Karpas-422 (cell line): ENCODE data around the gene ZC2HC1C. TPM values are rescaled to one million over a fixed set of nuclear protein-coding genes. Genes with fewer than 3 reads are reported as not detected.

ENCODE experiments used
- DNase-seq: peaks from one replicate; pipeline ENCODE4 v3.0.0-alpha.2; 2015
- H2AFZ ChIP-seq: fragments of 200-600 bp; sonication (generic); 2 replicates; pipeline ENCODE4 v1.6.1; 2014; ENCODE audit warnings: antibody characterized with exemption, low read length, mixed read lengths
- H3K27ac ChIP-seq: fragments of 200-600 bp; sonication (generic); 2 replicates; pipeline ENCODE4 v1.5.1; 2014; ENCODE audit warnings: mild to moderate bottlenecking, low read length, moderate library complexity
- H3K27me3 ChIP-seq: fragments of 200-600 bp; sonication (generic); 2 replicates; pipeline ENCODE4 v1.6.1; 2014; ENCODE audit warnings: low read length, mixed read lengths
- H3K36me3 ChIP-seq: fragments of 200-600 bp; sonication (generic); 2 replicates; pipeline ENCODE4 v1.6.1; 2014; ENCODE audit warnings: low read length, mixed read lengths; ENCODE audit not compliant: insufficient read depth
- H3K4me1 ChIP-seq: fragments of 200-600 bp; sonication (generic); 2 replicates; pipeline ENCODE4 v1.6.1; 2014; ENCODE audit warnings: mild to moderate bottlenecking, low read length, mixed read lengths
- H3K4me2 ChIP-seq: fragments of 200-600 bp; sonication (generic); 2 replicates; pipeline ENCODE4 v1.6.1; 2014; ENCODE audit warnings: low read length, low read depth, mild to moderate bottlenecking; ENCODE audit not compliant: poor library complexity, severe bottlenecking
- H3K4me3 ChIP-seq: fragments of 200-600 bp; sonication (generic); 2 replicates; pipeline ENCODE4 v1.5.1; 2014; ENCODE audit warnings: mild to moderate bottlenecking, antibody characterized with exemption, low read length, mixed read lengths
- H3K79me2 ChIP-seq: fragments of 200-600 bp; sonication (generic); 2 replicates; pipeline ENCODE4 v1.6.1; 2014; ENCODE audit warnings: mild to moderate bottlenecking, low read length, mixed read lengths
- H3K9ac ChIP-seq: fragments of 200-600 bp; sonication (generic); 2 replicates; pipeline ENCODE4 v1.6.0; 2014; ENCODE audit warnings: low read length
- H3K9me2 ChIP-seq: fragments of 200-600 bp; sonication (generic), shearing (Covaris generic); replicated peaks from 2 replicates; pipeline ENCODE4 v1.6.0; 2014; ENCODE audit warnings: mild to moderate bottlenecking, low read length, moderate library complexity; ENCODE audit not compliant: insufficient read depth
- H3K9me3 ChIP-seq: fragments of 300-700, 200-600 bp; sonication (generic); 2 replicates; pipeline ENCODE4 v1.6.1; 2014; ENCODE audit warnings: low read length, mixed read lengths
- H4K20me1 ChIP-seq: fragments of 200-600 bp; sonication (generic); 2 replicates; pipeline ENCODE4 v1.6.1; 2014; ENCODE audit warnings: mild to moderate bottlenecking, antibody characterized with exemption, low read length, low read depth; ENCODE audit not compliant: insufficient read depth
- total RNA-seq: library from RNA; depleted of rRNA; stranded (reverse); fragments of >200 nt; shearing (Covaris generic); gene quantifications from 2 replicates; pipeline ENCODE4 v1.2.3, GENCODE V29; 2014; ENCODE audit warnings: low replicate concordance

Gene ZC2HC1C
- total RNA-seq, 1 experiment from 2014 or later = 1.1 TPM

- Histone ChIP-seq H3K27ac (no peak overlapping the region), H3K36me3 (peaks cover 71% of the 10 kb centered on the region), H3K9me3 (no peaks in the 10 kb centered on the region), H3K9ac (no peak overlapping the region), H3K4me3 (no peak overlapping the region), H4K20me1 (no peaks in the 10 kb centered on the region), H3K9me2 (no peaks in the 10 kb centered on the region), H3K79me2 (peaks cover 5% of the 10 kb centered on the region; the same call in 1 of the 2 replicates), H2AFZ (no peak overlapping the region), H3K4me1 (no peaks in the 10 kb centered on the region), H3K4me2 (no peak overlapping the region), H3K27me3 (no peaks in the 10 kb centered on the region)
- no peak for DNase-seq
These were observed 29.2 kb downstream of the ZC2HC1C start for GRCh38 chr14:75098682-75099081.

- Histone ChIP-seq H3K27ac (no peak overlapping the region), H3K9me2 (no peaks in the 10 kb centered on the region), H2AFZ (no peak overlapping the region), H3K4me3 (no peak overlapping the region), H3K27me3 (no peaks in the 10 kb centered on the region), H3K9me3 (no peaks in the 10 kb centered on the region), H3K4me2 (no peak overlapping the region), H3K4me1 (no peaks in the 10 kb centered on the region), H3K9ac (no peak overlapping the region), H3K36me3 (peaks cover 64% of the 10 kb centered on the region), H3K79me2 (peaks cover 5% of the 10 kb centered on the region; the same call in 1 of the 2 replicates), H4K20me1 (no peaks in the 10 kb centered on the region)
- no peak for DNase-seq
These were observed 32.0 kb downstream of the ZC2HC1C start for GRCh38 chr14:75101491-75101890.

- H2AFZ ChIP-seq = no peak overlapping the region
- peaks cover 73% of the 10 kb centered on the region for H3K36me3 ChIP-seq
- no peaks in the 10 kb centered on the region for H4K20me1 ChIP-seq
- no peak overlapping the region for H3K27ac ChIP-seq
- H3K79me2 ChIP-seq = no peaks in the 10 kb centered on the region
- no peak overlapping the region for H3K9ac ChIP-seq
- DNase-seq = no peak
- no peaks in the 10 kb centered on the region for H3K9me2 ChIP-seq
- H3K4me1 ChIP-seq = no peaks in the 10 kb centered on the region
- H3K27me3 ChIP-seq = no peaks in the 10 kb centered on the region
- no peaks in the 10 kb centered on the region for H3K9me3 ChIP-seq
- H3K4me3 ChIP-seq = no peak overlapping the region
- no peak overlapping the region for H3K4me2 ChIP-seq
These were observed 37.7 kb downstream of the ZC2HC1C start for GRCh38 chr14:75107186-75107585.

- no peak overlapping the region for H3K9ac ChIP-seq
- no peak overlapping the region for H3K27ac ChIP-seq
- H3K79me2 ChIP-seq = no peaks in the 10 kb centered on the region
- no peaks in the 10 kb centered on the region for H3K9me2 ChIP-seq
- DNase-seq = no peak
- no peaks in the 10 kb centered on the region for H3K27me3 ChIP-seq
- H3K36me3 ChIP-seq = peaks cover 84% of the 10 kb centered on the region
- H3K4me2 ChIP-seq = no peak overlapping the region
- H4K20me1 ChIP-seq = no peaks in the 10 kb centered on the region
- no peak overlapping the region for H3K4me3 ChIP-seq
- no peak overlapping the region for H2AFZ ChIP-seq
- no peaks in the 10 kb centered on the region for H3K4me1 ChIP-seq
- no peaks in the 10 kb centered on the region for H3K9me3 ChIP-seq
These were observed 40.4 kb downstream of the ZC2HC1C start for GRCh38 chr14:75109877-75110276.

- Histone ChIP-seq H3K9me3 (no peaks in the 10 kb centered on the region), H3K9ac (no peak overlapping the region), H3K4me2 (no peak overlapping the region), H3K27me3 (no peaks in the 10 kb centered on the region), H4K20me1 (no peaks in the 10 kb centered on the region), H3K36me3 (peaks cover 85% of the 10 kb centered on the region), H3K9me2 (no peaks in the 10 kb centered on the region), H3K27ac (no peak overlapping the region), H2AFZ (no peak overlapping the region), H3K4me1 (peaks cover 15% of the 10 kb centered on the region), H3K4me3 (no peak overlapping the region), H3K79me2 (peaks cover 11% of the 10 kb centered on the region; the same call in 1 of the 2 replicates)
- no peak for DNase-seq
These were observed 44.6 kb downstream of the ZC2HC1C start for GRCh38 chr14:75113932-75114539.

- H3K27ac ChIP-seq = no peak overlapping the region
- H3K36me3 ChIP-seq = peaks cover 73% of the 10 kb centered on the region
- H3K9ac ChIP-seq = no peak overlapping the region
- H3K4me1 ChIP-seq = peaks cover 16% of the 10 kb centered on the region
- H4K20me1 ChIP-seq = no peaks in the 10 kb centered on the region
- H3K4me2 ChIP-seq = no peak overlapping the region
- H3K27me3 ChIP-seq = no peaks in the 10 kb centered on the region
- no peak overlapping the region for H2AFZ ChIP-seq
- H3K9me3 ChIP-seq = no peaks in the 10 kb centered on the region
- no peak overlapping the region for H3K4me3 ChIP-seq
- no peak for DNase-seq
- H3K79me2 ChIP-seq = peaks cover 29% of the 10 kb centered on the region
- no peaks in the 10 kb centered on the region for H3K9me2 ChIP-seq
These were observed 49.6 kb downstream of the ZC2HC1C start for GRCh38 chr14:75119056-75119455.

GRCh38 chr14:75120541-75121291 lies 51.3 kb downstream of the ZC2HC1C start:
- Histone ChIP-seq H3K4me2 (no peak overlapping the region), H3K79me2 (peaks cover 43% of the 10 kb centered on the region), H3K9me3 (no peaks in the 10 kb centered on the region), H3K27me3 (no peaks in the 10 kb centered on the region), H3K4me3 (no peak overlapping the region), H3K27ac (no peak overlapping the region), H3K9ac (no peak overlapping the region), H3K9me2 (no peaks in the 10 kb centered on the region), H4K20me1 (no peaks in the 10 kb centered on the region), H2AFZ (no peak overlapping the region), H3K36me3 (peaks cover 60% of the 10 kb centered on the region), H3K4me1 (peaks cover 33% of the 10 kb centered on the region)
- no peak for DNase-seq

GRCh38 chr14:75121552-75121951 lies 52.1 kb downstream of the ZC2HC1C start:
- Histone ChIP-seq H3K4me3 (no peak overlapping the region), H3K27me3 (no peaks in the 10 kb centered on the region), H3K4me2 (no peak overlapping the region), H4K20me1 (no peaks in the 10 kb centered on the region), H3K36me3 (peaks cover 53% of the 10 kb centered on the region), H3K9me3 (no peaks in the 10 kb centered on the region), H3K79me2 (peaks cover 51% of the 10 kb centered on the region), H3K9ac (no peak overlapping the region), H2AFZ (no peak overlapping the region), H3K4me1 (peaks cover 37% of the 10 kb centered on the region), H3K27ac (no peak overlapping the region), H3K9me2 (no peaks in the 10 kb centered on the region)
- no peak for DNase-seq
